ENCODE results near the gene IGFL4.

GRCh38 chr19:46009530-46010510, 31.0 kb downstream of the IGFL4 start:
- peak; percentile 70 to 75 for TF ChIP-seq CTCF (conservative IDR thresholded peaks at IDR 0.05 in 1 of 2, IDR thresholded peaks at IDR 0.05 in 1 of 2; ENCODE audit: extremely low read depth in 1 of 2, insufficient read depth in 1 of 2, low read depth in 1 of 2, low read length in 2 of 2)
- no peak for TF ChIP-seq EZH2 (IDR thresholded peaks at IDR 0.05; ENCODE audit: borderline replicate concordance, low read length)
